Activated T-cell treated with anti-CD3 and anti-CD28 coated beads, Interleukin-2, amount 50 U/mL, for 48 hours (primary cell): ENCODE data around the gene PCDHGA1.

Experiments
- DNase-seq, 2 experiments: peaks; one replicate each; pipeline ENCODE4 v3.0.0-alpha.2; 2020

Gene PCDHGA1

DNA sequence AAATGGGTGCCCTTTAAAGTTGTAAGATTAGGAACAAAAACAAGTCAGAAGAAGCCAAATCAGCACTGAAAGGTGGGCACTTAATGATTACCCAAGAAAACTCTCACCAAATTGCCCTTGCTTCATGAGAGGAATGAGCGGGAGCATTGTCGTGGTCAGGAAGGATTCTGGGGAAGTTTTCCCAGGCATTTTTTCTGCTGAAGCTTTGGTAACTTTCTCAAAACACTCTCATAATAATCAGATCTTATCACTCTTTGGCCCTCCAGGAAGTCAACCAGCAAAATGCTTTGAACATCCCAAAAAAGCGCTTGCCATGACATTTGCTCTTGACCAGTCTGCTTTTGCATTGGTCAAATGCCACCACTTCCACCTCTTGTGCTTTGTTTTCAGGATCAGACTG is 135.0 kb downstream of the PCDHGA1 start:
- no peak for DNase-seq

DNA sequence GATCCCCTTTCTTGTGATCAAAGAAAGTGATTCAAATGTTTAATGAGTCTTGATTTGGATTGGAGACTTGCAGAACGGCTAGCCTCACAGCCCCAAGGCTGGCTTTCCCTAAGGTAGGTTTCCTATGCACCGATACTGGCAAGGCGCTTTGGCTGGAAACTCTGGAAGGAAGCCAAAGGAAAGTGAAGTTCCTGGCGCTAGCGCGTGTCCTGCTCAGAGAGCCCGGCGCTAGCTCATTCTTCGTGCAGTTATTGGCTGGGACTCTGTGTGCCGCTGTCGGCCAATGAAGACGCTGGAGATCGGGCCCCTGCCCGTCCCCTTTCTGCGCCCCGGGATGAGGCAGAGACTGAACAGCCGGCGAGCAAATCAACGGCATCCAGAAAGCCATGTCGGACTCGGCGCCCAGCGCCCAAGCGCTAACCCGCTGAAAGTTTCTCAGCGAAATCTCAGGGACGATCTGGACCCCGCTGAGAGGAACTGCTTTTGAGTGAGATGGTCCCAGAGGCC is 145.4 kb downstream of the PCDHGA1 start, which contains the start of gene PCDHGC3:
Gene PCDHGC3 (plus strand): TSS at position 342 of the 507 bp plus-strand sequence. CDS start 151 bp downstream, at position 493.
- peak; percentile 70 to 78 for DNase-seq

DNA sequence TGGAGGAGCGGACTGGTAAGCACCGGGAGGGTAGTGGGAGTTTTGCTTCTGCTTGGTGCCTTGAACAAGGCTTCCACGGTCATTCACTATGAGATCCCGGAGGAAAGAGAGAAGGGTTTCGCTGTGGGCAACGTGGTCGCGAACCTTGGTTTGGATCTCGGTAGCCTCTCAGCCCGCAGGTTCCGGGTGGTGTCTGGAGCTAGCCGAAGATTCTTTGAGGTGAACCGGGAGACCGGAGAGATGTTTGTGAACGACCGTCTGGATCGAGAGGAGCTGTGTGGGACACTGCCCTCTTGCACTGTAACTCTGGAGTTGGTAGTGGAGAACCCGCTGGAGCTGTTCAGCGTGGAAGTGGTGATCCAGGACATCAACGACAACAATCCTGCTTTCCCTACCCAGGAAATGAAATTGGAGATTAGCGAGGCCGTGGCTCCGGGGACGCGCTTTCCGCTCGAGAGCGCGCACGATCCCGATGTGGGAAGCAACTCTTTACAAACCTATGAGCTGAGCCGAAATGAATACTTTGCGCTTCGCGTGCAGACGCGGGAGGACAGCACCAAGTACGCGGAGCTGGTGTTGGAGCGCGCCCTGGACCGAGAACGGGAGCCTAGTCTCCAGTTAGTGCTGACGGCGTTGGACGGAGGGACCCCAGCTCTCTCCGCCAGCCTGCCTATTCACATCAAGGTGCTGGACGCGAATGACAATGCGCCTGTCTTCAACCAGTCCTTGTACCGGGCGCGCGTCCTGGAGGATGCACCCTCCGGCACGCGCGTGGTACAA is 146.0 kb downstream of the PCDHGA1 start:
- DNase-seq = peak in 1 of 2 experiments; percentile 45

DNA sequence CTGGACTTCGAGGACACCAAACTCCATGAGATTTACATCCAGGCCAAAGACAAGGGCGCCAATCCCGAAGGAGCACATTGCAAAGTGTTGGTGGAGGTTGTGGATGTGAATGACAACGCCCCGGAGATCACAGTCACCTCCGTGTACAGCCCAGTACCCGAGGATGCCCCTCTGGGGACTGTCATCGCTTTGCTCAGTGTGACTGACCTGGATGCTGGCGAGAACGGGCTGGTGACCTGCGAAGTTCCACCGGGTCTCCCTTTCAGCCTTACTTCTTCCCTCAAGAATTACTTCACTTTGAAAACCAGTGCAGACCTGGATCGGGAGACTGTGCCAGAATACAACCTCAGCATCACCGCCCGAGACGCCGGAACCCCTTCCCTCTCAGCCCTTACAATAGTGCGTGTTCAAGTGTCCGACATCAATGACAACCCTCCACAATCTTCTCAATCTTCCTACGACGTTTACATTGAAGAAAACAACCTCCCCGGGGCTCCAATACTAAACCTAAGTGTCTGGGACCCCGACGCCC is 146.8 kb downstream of the PCDHGA1 start:
- DNase-seq = no peak

DNA sequence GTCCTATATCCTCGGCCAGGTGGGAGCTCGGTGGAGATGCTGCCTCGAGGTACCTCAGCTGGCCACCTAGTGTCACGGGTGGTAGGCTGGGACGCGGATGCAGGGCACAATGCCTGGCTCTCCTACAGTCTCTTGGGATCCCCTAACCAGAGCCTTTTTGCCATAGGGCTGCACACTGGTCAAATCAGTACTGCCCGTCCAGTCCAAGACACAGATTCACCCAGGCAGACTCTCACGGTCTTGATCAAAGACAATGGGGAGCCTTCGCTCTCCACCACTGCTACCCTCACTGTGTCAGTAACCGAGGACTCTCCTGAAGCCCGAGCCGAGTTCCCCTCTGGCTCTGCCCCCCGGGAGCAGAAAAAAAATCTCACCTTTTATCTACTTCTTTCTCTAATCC is 147.5 kb downstream of the PCDHGA1 start:
- DNase-seq = no peak

DNA sequence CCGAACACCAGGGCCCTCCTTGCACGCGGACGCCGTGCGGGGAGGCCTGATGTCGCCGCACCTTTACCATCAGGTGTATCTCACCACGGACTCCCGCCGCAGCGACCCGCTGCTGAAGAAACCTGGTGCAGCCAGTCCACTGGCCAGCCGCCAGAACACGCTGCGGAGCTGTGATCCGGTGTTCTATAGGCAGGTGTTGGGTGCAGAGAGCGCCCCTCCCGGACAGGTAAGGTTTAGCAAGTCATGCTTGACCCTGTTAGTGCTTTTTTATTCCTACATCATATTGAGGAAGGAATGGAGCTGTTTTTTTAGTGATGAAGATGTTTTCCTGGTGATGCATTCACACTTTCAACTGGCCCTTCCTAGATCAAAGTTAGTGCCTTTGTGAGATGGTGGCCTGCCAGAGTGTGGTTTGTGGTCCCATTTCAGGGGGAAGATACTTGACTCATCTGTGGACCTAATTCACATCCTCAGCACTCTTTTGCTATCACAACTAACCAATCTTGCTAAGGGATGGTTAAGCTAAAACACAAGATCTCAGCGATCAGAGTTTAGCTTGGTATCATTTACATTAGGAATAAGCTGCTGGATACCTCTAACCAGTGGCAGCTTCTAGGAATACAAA is 148.1 kb downstream of the PCDHGA1 start:
- no peak for DNase-seq

DNA sequence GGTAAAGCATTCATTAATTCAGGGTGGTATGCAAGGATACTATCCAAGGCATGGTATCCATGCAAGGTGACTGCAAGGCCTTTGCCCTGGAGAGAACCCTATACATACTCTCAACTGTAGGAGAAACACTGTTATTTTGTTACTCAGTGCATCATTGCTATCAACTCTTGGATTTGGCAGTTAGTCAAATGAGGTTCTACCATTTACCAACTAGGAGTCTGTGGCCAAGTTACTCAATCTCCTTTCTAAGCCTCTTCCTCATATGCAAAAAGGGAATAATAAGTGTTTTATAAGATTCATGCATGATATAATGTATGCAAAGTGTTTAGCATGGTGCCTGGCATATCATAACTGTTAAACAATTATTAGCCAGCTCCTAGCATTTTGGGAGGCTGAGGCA is 149.5 kb downstream of the PCDHGA1 start:
- no peak for DNase-seq

DNA sequence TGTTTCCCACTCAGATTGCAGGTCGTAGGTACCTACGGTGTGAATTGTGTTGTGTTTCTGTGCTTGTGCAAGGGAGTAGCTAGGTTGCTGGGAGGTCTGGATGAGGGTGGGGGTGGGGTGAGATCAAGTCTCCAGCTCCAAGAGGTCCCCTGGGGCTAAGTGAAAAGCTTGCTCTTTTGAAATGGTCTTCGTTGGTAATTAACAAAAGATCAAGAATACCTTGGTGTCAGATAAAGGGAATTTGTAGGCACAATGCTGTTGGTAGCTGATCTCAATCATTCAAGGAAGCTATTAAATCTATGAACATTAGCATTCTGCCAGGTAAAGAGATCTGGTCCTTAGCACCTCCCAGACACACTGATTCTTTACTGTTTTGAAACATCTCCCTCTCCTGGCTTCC is 153.6 kb downstream of the PCDHGA1 start:
- no peak for DNase-seq

DNA sequence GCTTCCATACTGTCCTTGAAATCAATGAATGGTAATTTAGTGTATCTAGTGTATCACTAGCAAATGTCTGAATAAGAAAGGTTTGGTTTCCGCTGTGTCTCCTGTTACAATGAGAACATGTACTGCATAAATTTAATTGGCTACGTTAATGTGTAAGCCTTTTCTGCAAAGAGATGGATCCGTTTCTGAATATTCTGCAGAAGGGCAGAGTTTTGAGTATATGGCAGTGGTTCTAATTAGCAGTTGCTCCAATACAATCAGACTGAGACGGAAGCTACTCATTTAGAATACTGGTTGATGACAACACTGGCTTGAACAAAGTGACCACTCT is 154.0 kb downstream of the PCDHGA1 start:
- no peak for DNase-seq

DNA sequence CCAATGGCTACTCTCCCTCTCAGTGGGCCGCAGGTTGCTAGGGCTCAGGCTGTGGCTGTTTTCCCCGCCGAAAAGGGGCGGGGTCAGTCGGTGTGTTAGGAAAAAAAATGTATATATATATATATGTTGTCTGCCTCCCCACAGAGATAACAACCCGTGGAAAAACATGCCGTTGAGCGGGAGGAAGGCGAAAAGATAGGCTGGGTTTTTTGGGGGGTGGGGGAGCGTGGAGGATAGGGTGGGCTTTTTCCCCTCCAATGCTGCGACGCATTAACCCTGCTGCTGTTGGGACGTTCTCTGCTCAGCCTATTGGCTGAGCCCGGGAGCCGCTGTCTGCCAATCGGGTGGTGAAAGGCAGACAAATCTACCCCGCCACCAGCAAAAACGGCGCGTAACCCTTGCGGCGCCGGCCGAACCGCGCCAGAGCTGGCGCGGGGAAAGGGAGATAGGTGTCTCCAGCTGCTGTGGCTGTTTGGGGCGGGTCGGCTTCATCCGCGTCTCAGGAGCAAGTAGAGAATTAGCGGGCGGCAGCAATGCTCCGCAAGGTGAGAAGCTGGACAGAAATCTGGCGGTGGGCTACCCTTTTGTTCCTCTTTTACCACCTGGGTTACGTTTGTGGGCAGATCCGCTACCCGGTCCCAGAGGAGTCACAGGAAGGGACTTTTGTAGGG is 154.5 kb downstream of the PCDHGA1 start, which contains the start of gene PCDHGC4:
Gene PCDHGC4 (plus strand): TSS at position 390 of the 671 bp plus-strand sequence. CDS start 144 bp downstream, at position 534.
- DNase-seq = no peak

DNA sequence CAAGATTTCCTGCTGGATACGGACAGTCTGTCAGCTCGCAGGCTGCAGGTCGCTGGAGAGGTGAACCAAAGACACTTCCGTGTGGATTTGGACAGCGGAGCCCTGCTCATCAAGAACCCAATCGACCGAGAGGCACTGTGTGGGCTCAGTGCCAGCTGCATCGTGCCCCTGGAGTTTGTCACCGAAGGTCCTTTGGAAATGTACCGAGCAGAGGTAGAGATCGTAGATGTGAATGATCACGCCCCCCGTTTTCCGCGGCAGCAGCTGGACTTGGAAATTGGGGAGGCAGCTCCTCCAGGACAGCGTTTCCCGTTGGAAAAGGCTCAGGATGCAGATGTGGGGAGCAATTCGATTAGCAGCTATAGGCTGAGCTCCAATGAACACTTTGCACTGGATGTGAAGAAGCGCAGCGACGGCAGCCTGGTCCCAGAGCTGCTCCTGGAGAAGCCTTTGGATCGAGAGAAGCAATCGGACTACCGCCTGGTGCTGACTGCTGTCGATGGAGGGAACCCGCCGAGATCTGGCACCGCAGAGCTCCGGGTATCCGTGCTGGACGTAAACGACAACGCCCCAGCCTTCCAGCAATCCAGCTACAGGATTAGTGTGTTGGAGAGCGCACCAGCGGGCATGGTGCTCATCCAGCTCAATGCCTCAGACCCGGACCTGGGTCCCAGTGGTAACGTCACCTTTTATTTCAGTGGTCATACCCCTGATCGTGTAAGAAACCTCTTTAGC is 155.2 kb downstream of the PCDHGA1 start:
- DNase-seq = no peak

DNA sequence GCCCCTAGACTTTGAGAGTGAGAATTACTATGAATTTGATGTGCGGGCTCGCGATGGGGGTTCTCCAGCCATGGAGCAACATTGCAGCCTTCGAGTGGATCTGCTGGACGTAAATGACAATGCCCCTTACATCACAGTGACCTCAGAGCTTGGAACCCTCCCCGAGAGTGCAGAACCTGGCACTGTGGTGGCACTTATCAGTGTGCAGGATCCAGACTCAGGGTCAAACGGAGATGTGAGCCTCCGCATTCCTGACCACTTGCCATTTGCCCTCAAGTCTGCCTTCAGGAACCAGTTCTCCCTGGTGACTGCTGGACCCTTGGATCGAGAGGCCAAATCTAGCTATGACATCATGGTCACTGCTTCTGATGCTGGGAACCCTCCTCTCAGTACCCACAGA is 155.8 kb downstream of the PCDHGA1 start:
- DNase-seq = no peak

DNA sequence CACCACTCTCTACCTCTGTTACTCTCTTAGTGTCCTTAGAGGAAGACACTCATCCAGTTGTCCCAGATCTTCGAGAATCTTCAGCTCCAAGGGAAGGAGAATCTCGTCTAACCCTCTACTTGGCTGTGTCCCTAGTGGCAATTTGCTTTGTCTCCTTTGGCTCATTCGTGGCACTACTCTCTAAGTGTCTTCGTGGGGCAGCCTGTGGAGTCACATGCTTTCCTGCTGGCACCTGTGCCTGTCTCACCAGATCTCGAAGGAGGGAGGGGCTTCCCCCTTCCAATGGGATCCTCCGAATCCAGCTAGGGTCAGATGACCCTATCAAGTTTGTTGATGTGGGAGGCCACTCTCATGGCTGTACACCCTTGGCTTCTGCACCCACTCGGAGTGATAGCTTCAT is 156.8 kb downstream of the PCDHGA1 start:
- DNase-seq = no peak

DNA sequence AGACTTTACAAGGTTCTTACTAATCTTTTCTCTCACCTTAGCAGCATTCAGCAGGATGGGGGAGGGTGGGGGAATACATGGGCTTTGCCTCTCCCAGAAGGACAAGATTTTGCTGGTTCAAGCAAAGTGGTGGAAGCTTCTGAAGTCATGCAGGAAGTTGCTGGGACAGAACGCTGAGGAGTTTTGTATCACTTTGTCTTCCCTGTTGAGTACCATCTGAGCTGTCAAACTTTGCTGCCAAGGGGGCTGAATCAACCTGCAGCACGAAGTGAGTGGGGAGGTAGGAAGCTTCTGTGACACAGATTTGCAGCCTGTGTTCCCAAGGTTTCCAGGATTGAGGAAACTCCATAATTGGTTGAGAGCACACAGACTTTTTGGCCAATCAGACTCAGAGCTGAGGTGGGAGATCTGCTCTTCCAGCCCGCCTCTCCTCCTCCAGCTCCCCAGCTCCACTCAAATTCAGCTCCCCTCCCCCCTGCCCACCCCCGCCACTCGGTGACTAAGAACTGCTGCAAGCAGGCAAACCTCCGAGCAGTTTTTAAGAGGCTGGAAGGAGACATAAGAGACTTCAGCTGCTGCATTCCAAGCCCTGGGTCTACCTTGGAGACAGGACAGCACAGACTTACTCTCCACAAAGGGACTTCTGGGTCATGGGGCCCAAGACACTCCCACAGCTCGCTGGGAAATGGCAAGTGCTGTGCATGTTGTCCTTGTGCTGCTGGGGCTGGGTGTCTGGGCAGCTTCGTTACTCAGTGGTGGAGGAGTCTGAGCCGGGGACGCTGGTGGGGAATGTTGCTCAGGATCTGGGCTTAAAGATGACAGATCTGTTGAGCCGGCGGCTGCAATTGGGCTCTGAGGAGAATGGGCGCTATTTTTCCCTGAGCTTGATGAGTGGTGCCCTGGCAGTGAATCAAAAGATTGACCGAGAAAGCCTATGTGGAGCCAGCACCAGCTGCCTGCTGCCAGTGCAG is 158.6 kb downstream of the PCDHGA1 start, which contains the start of gene PCDHGC5:
Gene PCDHGC5 (plus strand): TSS at position 491 of the 971 bp plus-strand sequence. CDS start 160 bp downstream, at position 651.
- DNase-seq = no peak

DNA sequence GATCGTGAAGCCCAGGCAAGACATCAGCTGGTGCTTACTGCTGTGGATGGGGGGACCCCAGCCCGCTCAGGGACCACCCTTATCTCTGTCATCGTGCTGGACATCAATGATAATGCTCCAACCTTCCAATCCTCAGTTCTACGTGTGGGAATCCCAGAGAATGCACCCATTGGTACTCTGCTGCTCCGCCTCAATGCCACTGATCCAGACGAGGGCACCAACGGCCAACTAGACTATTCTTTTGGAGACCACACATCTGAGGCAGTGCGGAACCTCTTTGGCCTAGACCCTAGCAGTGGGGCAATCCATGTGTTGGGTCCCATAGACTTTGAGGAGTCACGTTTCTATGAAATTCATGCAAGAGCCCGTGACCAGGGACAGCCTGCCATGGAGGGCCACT is 159.5 kb downstream of the PCDHGA1 start:
- DNase-seq = no peak

DNA sequence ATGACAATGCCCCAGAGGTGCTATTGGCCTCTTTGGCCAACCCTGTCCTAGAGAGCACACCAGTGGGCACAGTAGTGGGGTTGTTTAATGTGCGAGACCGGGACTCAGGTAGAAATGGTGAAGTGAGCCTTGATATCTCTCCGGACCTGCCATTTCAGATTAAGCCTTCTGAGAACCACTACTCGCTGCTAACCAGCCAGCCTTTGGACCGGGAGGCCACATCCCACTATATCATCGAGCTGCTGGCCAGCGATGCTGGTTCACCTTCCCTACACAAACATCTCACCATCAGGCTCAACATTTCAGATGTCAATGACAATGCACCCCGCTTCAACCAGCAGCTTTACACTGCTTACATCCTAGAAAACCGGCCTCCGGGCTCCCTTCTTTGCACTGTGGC is 160.0 kb downstream of the PCDHGA1 start:
- no peak for DNase-seq

DNA sequence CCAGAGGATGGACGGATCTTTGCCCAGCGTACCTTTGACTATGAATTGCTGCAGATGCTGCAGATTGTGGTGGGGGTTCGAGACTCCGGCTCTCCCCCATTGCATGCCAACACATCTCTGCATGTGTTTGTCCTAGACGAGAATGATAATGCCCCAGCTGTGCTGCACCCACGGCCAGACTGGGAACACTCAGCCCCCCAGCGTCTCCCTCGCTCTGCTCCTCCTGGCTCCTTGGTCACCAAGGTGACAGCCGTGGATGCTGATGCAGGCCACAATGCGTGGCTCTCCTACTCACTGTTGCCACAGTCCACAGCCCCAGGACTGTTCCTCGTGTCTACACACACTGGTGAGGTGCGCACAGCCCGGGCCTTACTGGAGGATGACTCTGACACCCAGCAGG is 160.5 kb downstream of the PCDHGA1 start:
- no peak for DNase-seq

DNA sequence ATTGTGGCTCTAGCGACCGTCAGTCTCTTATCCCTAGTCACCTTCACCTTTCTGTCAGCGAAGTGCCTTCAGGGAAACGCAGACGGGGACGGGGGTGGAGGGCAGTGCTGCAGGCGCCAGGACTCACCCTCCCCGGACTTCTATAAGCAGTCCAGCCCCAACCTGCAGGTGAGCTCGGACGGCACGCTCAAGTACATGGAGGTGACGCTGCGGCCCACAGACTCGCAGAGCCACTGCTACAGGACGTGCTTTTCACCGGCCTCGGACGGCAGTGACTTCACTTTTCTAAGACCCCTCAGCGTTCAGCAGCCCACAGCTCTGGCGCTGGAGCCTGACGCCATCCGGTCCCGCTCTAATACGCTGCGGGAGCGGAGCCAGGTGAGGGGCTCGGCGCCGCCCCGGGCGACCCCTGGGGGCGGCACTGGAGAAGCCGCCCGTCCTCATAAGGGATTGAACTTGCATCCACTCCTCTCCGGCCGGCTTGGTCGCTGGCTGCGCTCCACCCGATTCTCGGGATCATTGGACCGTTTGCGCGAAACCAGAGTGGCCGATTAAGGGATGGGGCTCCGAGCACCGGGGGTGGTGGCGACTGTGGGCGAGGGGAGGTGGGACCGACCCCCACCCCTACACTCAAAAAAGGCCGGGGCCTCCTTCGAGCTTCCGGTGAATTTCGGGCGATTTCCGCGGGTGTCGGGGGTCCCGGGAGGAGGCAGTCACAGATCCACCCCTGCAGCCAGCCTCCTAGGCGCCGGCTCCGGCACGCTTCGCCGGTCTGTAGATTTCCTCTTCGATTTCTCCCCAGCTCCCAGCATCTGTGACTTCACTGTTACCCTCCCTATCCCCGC is 161.2 kb downstream of the PCDHGA1 start:
- DNase-seq = no peak

DNA sequence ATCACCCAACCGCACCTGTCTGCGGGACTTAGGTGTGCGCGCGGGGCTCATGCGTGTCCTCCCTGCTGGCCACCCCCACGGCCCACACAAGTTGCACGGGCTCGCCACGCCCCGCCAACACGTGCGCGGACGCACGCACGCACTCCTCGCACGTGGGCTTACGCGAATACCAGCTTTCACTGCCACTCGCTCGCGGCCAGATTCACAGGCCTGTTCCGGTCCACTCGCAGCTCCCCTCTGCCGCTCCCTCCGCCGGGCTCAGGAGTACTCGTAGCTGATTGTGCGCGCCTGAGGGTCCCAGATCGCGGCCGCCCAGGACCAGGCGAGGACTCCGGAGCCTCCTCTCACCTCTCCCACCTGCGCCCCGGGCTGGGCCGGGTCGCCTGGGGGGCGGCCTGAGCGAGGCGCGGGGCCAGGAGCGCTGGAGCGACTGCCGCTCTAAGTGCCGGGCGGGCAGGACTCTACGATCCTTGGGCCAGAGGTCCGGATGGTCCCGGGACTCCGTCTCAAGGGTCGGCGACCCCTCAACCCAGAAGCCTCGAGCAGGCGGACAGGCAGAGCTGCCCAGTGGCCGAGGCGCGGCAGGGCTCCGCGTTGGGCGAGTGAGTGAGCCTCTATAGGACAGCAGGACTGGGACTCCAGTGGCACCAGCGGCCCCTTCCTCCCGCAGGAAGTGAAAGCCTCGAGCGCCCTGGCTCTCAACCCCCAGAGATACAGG is 162.0 kb downstream of the PCDHGA1 start:
- peak; percentile 43 to 52 for DNase-seq
